ENCODE results near the gene C20orf141.
"Not testable (repeated sequence)": the region's sequence is repeated elsewhere in the genome, so short reads cannot be mapped to it uniquely, and the experiment has no call there.

C20orf141 gene

GRCh38 chr20:2820896-2821869 is 6.4 kb downstream of the C20orf141 start:
- no peak for DNase-seq

GRCh38 chr20:2822073-2822472 is 7.3 kb downstream of the C20orf141 start:
- DNase-seq: peak; percentile 40

GRCh38 chr20:2825761-2826160 is 11.0 kb downstream of the C20orf141 start:
- DNase-seq: no peak

- DNase-seq: no peak
Observed at GRCh38 chr20:2826655-2827054, 11.9 kb downstream of the C20orf141 start.

- no peak for DNase-seq
Observed at GRCh38 chr20:2829376-2829775, 14.6 kb downstream of the C20orf141 start.

- not testable (repeated sequence) for DNase-seq
Observed at GRCh38 chr20:2831206-2831605, 16.4 kb downstream of the C20orf141 start.

GRCh38 chr20:2833761-2834160 is 19.0 kb downstream of the C20orf141 start:
- DNase-seq: no peak

- no peak for DNase-seq
Observed at GRCh38 chr20:2834401-2835110, 19.8 kb downstream of the C20orf141 start.

GRCh38 chr20:2835331-2835796 is 20.6 kb downstream of the C20orf141 start:
- no peak for DNase-seq

- no peak for DNase-seq
Observed at GRCh38 chr20:2836035-2836434, 21.2 kb downstream of the C20orf141 start.

- DNase-seq: no peak
Observed at GRCh38 chr20:2837221-2837960, 22.6 kb downstream of the C20orf141 start.

- no peak for DNase-seq
Observed at GRCh38 chr20:2838170-2838797, 23.5 kb downstream of the C20orf141 start.

GRCh38 chr20:2838847-2839671 is 24.3 kb downstream of the C20orf141 start:
- DNase-seq: no peak

GRCh38 chr20:2839732-2840137 is 24.9 kb downstream of the C20orf141 start:
- no peak for DNase-seq

- peak; percentile 94 for DNase-seq
Observed at GRCh38 chr20:2840138-2840966, 25.6 kb downstream of the C20orf141 start, which contains the start of the genes PCED1A and VPS16. PCED1A (minus strand) TSS chr20:2840655; CDS start chr20:2839912, 743 bp downstream. VPS16 (plus strand) TSS chr20:2840745; CDS start chr20:2840775, 30 bp downstream.

GRCh38 chr20:2840967-2841531 is 26.3 kb downstream of the C20orf141 start:
- peak; percentile 53 for DNase-seq

GRCh38 chr20:2845607-2846006 is 30.8 kb downstream of the C20orf141 start:
- no peak for DNase-seq

GRCh38 chr20:2846698-2847097 is 31.9 kb downstream of the C20orf141 start:
- DNase-seq: no peak

GRCh38 chr20:2847802-2848201 is 33.0 kb downstream of the C20orf141 start:
- no peak for DNase-seq

- no peak for DNase-seq
Observed at GRCh38 chr20:2849529-2849928, 34.7 kb downstream of the C20orf141 start.

Measured in activated CD4-positive, alpha-beta T cell treated with anti-CD3 and anti-CD28 coated beads for 48 hours (primary cell).